ENCODE results near the gene NUP210. TPM values are rescaled to one million over a fixed set of nuclear protein-coding genes. Genes with fewer than 3 reads are reported as not detected.
"Not testable (repeated sequence)": the region's sequence is repeated elsewhere in the genome, so short reads cannot be mapped to it uniquely, and the experiment has no call there.

NUP210 gene
- total RNA-seq, 1 donor, result 63.0 TPM

DNA sequence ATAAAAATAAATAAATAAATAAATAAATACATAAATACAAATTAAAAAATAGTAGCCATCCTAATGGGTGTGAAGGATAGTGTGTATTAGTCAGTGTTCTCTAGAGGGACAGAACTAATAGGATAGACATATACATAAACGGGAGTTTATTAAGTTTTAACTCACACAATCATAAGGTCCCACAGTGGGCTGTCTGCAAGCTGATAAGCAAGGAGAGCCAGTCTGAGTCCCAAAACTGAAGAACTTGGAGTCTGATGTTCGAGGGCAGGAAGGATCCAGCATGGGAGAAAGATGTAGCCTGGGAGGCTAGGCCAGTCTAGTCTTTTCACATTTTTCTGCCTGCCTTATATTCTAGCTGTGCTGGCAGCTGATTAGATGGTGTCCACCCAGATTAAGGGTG lies 22.8 kb upstream of the NUP210 start:
- H3K4me3 ChIP-seq (ENCODE audit: low read length); H3K27me3 ChIP-seq (ENCODE audit: insufficient read depth, low read length); H3K4me1 ChIP-seq (ENCODE audit: insufficient read depth, low read length); H3K9me3 ChIP-seq (ENCODE audit: low read depth, low read length): not testable (repeated sequence)

GRCh38 chr3:13440204-13440817 lies 20.2 kb upstream of the NUP210 start:
- no peaks in the 10 kb centered on the region for H3K27me3 ChIP-seq (ENCODE audit: insufficient read depth, low read length)
- no peak overlapping the region for H3K4me3 ChIP-seq (ENCODE audit: low read length)
- no peaks in the 10 kb centered on the region for H3K4me1 ChIP-seq (ENCODE audit: insufficient read depth, low read length)

GRCh38 chr3:13436213-13436612 lies 16.1 kb upstream of the NUP210 start:
- not testable (repeated sequence) for H3K9me3 ChIP-seq (ENCODE audit: low read depth, low read length); H3K27me3 ChIP-seq (ENCODE audit: insufficient read depth, low read length); H3K4me1 ChIP-seq (ENCODE audit: insufficient read depth, low read length); H3K4me3 ChIP-seq (ENCODE audit: low read length)

More at GRCh38 chr3:13440204-13440817, 20.2 kb upstream of the NUP210 start:
- no peaks in the 10 kb centered on the region for H3K9me3 ChIP-seq (ENCODE audit: low read depth, low read length)

DNA sequence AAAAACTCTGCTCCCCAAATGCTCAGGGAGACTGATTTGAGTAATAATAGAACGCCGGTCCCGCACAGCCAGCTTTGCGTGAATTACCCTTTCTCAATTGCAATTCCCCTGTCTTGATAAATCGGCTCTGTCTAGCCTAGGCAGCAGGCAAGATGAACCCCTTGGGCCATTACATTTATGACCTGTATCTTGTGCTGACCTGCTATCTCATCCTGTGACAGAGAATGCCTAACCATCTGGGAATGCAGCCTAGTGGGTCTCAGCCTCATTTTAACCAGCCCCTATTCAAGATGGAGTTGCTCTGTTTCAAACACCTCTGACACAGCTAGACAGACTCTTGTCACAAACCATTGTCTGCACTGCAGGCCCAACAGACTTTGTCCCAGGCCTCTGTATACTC lies 13.8 kb upstream of the NUP210 start:
- H3K27me3 ChIP-seq (ENCODE audit: insufficient read depth, low read length), result no peaks in the 10 kb centered on the region
- H3K9me3 ChIP-seq (ENCODE audit: low read depth, low read length), result no peaks in the 10 kb centered on the region

DNA sequence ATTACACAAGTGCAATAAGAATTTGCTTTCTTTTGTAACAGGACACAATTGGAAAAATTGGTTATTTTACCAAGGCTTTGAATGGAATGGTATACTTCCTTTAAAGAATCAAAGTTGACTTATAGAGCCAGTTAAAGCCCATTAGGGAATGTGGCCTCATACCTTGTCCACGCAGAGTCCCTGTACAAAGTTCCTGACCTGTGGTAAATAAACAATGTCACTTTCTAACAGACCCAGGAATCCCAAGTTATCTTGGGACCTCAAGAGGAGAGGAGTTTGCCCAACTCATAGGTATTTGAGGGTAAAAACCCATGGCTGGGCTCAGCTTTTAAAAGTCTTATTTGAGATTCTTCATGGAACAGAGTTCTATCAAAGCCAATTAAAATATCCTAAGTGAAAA lies 12.0 kb upstream of the NUP210 start:
- H3K27me3 ChIP-seq (ENCODE audit: insufficient read depth, low read length), result no peaks in the 10 kb centered on the region
- H3K4me1 ChIP-seq (ENCODE audit: insufficient read depth, low read length), result peaks cover 6% of the 10 kb centered on the region
- H3K9me3 ChIP-seq (ENCODE audit: low read depth, low read length), result no peaks in the 10 kb centered on the region
- no peak overlapping the region for H3K4me3 ChIP-seq (ENCODE audit: low read length)

More for the DNA sequence above, 13.8 kb upstream of the NUP210 start:
- Histone ChIP-seq H3K4me3 (ENCODE audit: low read length) (no peak overlapping the region), H3K4me1 (ENCODE audit: insufficient read depth, low read length) (no peaks in the 10 kb centered on the region)

DNA sequence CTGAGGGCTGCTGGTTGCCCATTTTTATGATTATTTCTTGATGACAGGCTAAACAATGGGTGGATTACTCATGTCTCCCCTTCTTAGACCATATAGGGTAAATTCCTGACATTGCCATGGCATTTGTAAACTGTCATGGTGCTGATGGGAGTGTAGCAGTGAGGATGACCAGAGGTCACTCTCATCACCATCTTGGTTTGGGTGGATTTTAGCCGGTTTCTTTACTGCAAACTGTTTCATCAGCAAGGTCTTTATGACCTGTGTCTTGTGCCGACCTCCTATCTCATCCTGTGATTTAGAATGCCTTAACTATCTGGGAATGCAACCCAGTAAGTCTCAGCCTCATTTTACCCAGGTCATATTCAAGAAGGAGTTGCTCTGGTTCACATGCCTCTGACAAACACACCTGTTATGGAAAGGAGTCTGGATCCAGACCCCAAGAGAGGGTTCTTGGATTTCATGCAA lies 10.3 kb upstream of the NUP210 start:
- H3K4me3 ChIP-seq (ENCODE audit: low read length); H3K27me3 ChIP-seq (ENCODE audit: insufficient read depth, low read length); H3K9me3 ChIP-seq (ENCODE audit: low read depth, low read length); H3K4me1 ChIP-seq (ENCODE audit: insufficient read depth, low read length): not testable (repeated sequence)

GRCh38 chr3:13429631-13430291 lies 9.6 kb upstream of the NUP210 start:
- Histone ChIP-seq H3K9me3 (ENCODE audit: low read depth, low read length) (no peaks in the 10 kb centered on the region), H3K27me3 (ENCODE audit: insufficient read depth, low read length) (no peaks in the 10 kb centered on the region), H3K4me3 (ENCODE audit: low read length) (no peak overlapping the region), H3K4me1 (ENCODE audit: insufficient read depth, low read length) (peaks cover 6% of the 10 kb centered on the region)

DNA sequence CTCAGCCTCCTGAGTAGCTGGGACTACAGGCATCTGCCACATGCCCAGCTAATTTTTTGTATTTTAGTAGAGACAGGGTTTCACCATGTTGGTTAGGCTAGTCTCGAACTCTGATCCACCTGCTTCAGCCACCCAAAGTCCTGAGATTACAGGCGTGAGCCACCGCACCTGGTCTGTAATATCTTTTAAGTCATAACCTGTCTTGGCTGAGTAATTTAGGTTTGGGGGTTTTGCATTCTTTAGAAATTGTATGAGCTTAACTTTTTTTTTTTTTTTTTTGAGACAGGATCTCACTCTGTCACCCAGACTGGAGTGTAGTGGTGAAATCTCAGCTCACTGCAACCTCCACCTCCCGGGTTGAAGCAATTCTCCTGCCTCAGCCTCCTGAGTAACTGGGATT lies 8.6 kb upstream of the NUP210 start:
- not testable (repeated sequence) for H3K9me3 ChIP-seq (ENCODE audit: low read depth, low read length); H3K4me3 ChIP-seq (ENCODE audit: low read length); H3K27me3 ChIP-seq (ENCODE audit: insufficient read depth, low read length)
- peaks cover 10% of the 10 kb centered on the region for H3K4me1 ChIP-seq (ENCODE audit: insufficient read depth, low read length)

- Histone ChIP-seq H3K4me1 (ENCODE audit: insufficient read depth, low read length) (peaks cover 11% of the 10 kb centered on the region), H3K9me3 (ENCODE audit: low read depth, low read length) (no peaks in the 10 kb centered on the region), H3K27me3 (ENCODE audit: insufficient read depth, low read length) (no peaks in the 10 kb centered on the region), H3K4me3 (ENCODE audit: low read length) (no peak overlapping the region)
Observed at GRCh38 chr3:13427662-13428603, 7.8 kb upstream of the NUP210 start.

GRCh38 chr3:13426591-13426990 lies 6.5 kb upstream of the NUP210 start:
- Histone ChIP-seq H3K4me3 (ENCODE audit: low read length) (no peak overlapping the region), H3K9me3 (ENCODE audit: low read depth, low read length) (no peaks in the 10 kb centered on the region), H3K27me3 (ENCODE audit: insufficient read depth, low read length) (no peaks in the 10 kb centered on the region), H3K4me1 (ENCODE audit: insufficient read depth, low read length) (peaks cover 11% of the 10 kb centered on the region)

DNA sequence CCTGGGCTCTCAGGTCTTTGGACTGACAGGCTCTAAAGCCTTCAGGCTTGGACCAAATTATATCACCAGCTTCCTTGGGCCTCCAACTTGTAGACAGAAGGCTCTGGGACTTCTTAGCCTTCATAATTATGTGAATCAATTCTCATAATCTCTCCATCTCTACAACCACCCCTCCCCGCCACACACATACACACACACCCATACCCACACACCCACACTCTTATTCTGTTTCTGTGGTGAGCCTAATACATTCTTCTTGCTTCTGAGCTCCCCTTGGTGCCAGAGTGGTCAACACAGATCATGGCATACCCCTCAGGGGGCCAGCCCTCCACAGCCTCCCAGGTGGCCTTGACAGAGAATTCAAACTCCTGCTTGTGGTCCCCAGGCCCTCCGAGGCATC lies 5.6 kb upstream of the NUP210 start:
- Histone ChIP-seq H3K27me3 (ENCODE audit: insufficient read depth, low read length) (no peaks in the 10 kb centered on the region), H3K9me3 (ENCODE audit: low read depth, low read length) (no peaks in the 10 kb centered on the region), H3K4me1 (ENCODE audit: insufficient read depth, low read length) (peaks cover 20% of the 10 kb centered on the region), H3K4me3 (ENCODE audit: low read length) (no peak overlapping the region)

DNA sequence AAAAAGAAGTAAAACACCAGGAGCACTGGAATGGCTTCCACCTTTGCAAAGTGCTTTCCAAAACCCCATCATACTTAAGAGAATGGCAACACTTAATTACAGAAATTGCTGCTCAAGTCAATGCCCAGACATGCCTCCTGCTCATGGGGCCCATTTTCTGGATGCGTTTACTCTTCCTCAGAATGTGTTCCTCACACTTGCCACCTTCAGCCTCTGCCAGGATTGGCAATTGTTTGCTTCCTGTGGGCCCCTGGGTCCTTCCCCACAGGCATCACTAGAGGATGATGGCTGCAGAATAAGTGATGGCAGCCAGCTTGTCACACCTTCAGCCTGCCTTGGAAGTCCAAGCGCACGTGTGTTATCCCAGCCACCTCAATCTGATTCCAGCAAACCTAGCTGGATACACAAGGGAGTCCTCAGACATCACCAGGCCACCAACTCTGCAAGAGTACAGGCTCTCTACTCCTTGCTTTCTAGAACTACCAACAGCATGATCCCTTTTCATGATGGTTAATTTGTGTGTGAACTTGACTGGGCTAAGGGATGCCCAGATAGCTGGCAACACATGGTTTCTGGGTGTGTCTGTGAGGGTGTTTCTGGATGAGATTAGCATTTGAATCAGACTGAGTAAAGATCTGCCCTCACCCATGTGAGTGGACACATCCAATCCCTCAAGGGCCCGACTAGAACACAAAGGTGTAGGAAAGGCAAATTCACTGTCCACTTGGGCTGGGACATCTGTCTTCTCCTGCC lies 4.9 kb upstream of the NUP210 start:
- peaks cover 23% of the 10 kb centered on the region for H3K4me1 ChIP-seq (ENCODE audit: insufficient read depth, low read length)
- no peaks in the 10 kb centered on the region for H3K27me3 ChIP-seq (ENCODE audit: insufficient read depth, low read length)
- no peak overlapping the region for H3K4me3 ChIP-seq (ENCODE audit: low read length)
- H3K9me3 ChIP-seq (ENCODE audit: low read depth, low read length), result no peaks in the 10 kb centered on the region

GRCh38 chr3:13424141-13424844 lies 4.2 kb upstream of the NUP210 start:
- Histone ChIP-seq H3K4me1 (ENCODE audit: insufficient read depth, low read length) (peaks cover 24% of the 10 kb centered on the region), H3K4me3 (ENCODE audit: low read length) (no peak overlapping the region), H3K9me3 (ENCODE audit: low read depth, low read length) (no peaks in the 10 kb centered on the region)

More at GRCh38 chr3:13424141-13424844, 4.2 kb upstream of the NUP210 start:
- no peaks in the 10 kb centered on the region for H3K27me3 ChIP-seq (ENCODE audit: insufficient read depth, low read length)

Data from mononuclear cell (primary cell).